LNCAP (cell line): Measurements from ENCODE around the gene MAGI3.

Source experiments
- CTCF ChIP-seq: fragments of 450-650 bp; IDR thresholded peaks from 2 replicates; pipeline ENCODE4 v1.5.1; 2017; ENCODE audit warnings: mild to moderate bottlenecking

The MAGI3 gene

GRCh38 chr1:113662101-113662500 lies 271.8 kb downstream of the MAGI3 start:
- no peak for TF ChIP-seq CTCF

GRCh38 chr1:113663165-113663951 lies 273.0 kb downstream of the MAGI3 start:
- TF ChIP-seq CTCF: no peak

GRCh38 chr1:113665071-113665470 lies 274.8 kb downstream of the MAGI3 start:
- TF ChIP-seq CTCF: no peak

- no peak for TF ChIP-seq CTCF
These were observed 275.8 kb downstream of the MAGI3 start for GRCh38 chr1:113666126-113666525.

- no peak for TF ChIP-seq CTCF
These were observed 279.7 kb downstream of the MAGI3 start for GRCh38 chr1:113669988-113670387.

- no peak for TF ChIP-seq CTCF
These were observed 280.3 kb downstream of the MAGI3 start for GRCh38 chr1:113670650-113671049.

GRCh38 chr1:113672491-113672890 lies 282.2 kb downstream of the MAGI3 start:
- no peak for TF ChIP-seq CTCF

- TF ChIP-seq CTCF: no peak
These were observed 284.3 kb downstream of the MAGI3 start for GRCh38 chr1:113674591-113674990.
